Upper lobe of left lung (tissue), 6 donors: ENCODE data around the gene LRG1. TPM values are rescaled to one million over a fixed set of nuclear protein-coding genes. Genes with fewer than 3 reads are reported as not detected.

Source experiments
- ATAC-seq, 2 donors: fragments of 200-7000 bp; cut with Tn5 transposase; one replicate each; pipeline ENCODE4 v1.9.1; 2022; ENCODE audit warnings: mild to moderate bottlenecking in 2 of 2, moderate library complexity in 2 of 2; ENCODE audit not compliant: low FRiP score in 2 of 2
- DNase-seq, 2 donors: peaks; one replicate each; pipeline ENCODE4 v3.0.0-alpha.2; 2019 to 2020
- H3K27ac ChIP-seq, 4 donors: fragments of 200-600 bp; sonication (generic); one replicate each; pipeline ENCODE4 v1.5.1; 2016 to 2019
- H3K27me3 ChIP-seq, 4 donors: fragments of 200-600 bp; sonication (generic); one replicate each; pipeline ENCODE4 v1.5.1; 2017 to 2019
- H3K36me3 ChIP-seq, 4 donors: fragments of 200-600 bp; sonication (generic); one replicate each; pipeline ENCODE4 v1.5.1; 2016 to 2019
- H3K4me1 ChIP-seq, 4 donors: fragments of 200-600 bp; sonication (generic); one replicate each; pipeline ENCODE4 v1.5.1; 2018 to 2019
- H3K4me3 ChIP-seq, 4 donors: fragments of 200-600 bp; sonication (generic); one replicate each; pipeline ENCODE4 v1.5.1; 2017 to 2019; ENCODE audit warnings: mild to moderate bottlenecking in 2 of 4, moderate library complexity in 1 of 4
- H3K9me3 ChIP-seq, 4 donors: fragments of 200-600 bp; sonication (generic); one replicate each; pipeline ENCODE4 v1.5.1; 2018 to 2019
- EP300 ChIP-seq, 4 donors: sonication (generic); formaldehyde crosslinking; IDR thresholded peaks; one replicate each; pipeline ENCODE4 v1.5.1; 2017; ENCODE audit warnings: antibody characterized with exemption in 4 of 4, control low read depth in 2 of 4
- POLR2A ChIP-seq, 4 donors: fragments of 450-650 bp; IDR thresholded peaks; one replicate each; pipeline ENCODE4 v1.5.1; 2016 to 2017; ENCODE audit warnings: antibody characterized with exemption in 4 of 4, mild to moderate bottlenecking in 2 of 4
- POLR2AphosphoS5 ChIP-seq, 2 donors: sonication (generic); formaldehyde crosslinking; IDR thresholded peaks; one replicate each; pipeline ENCODE4 v1.5.1; 2017; ENCODE audit warnings: antibody characterized with exemption in 2 of 2
- WGBS, 2 donors: methylation state at CpG; one replicate each; pipeline ENCODE4 v1.1.5; 2017 to 2018; 5-methylcytosine and 5-hydroxymethylcytosine counted together
- total RNA-seq, 6 donors: library from RNA; depleted of rRNA in 4 of 6; stranded (reverse); fragments of >200 nt in 4 of 6; gene quantifications; one replicate each; pipeline versions ENCODE4 v1.1.0 to v1.2.1, GENCODE V29; 2016 to 2021
- TF ChIP-seq, protein P1 (sequence below), 6 experiments: fragments of 450-650 bp in 4 of 6; fragments of 200-600 bp in 2 of 6; sonication (generic) in 2 of 6; IDR thresholded peaks; one replicate each; pipeline ENCODE4 v1.5.1; 2016 to 2019; ENCODE audit warnings: antibody characterized with exemption in 6 of 6
- donor health status: DM: no; HTN: no; CAD: no; lungs with moderate emphysema.
- donor health status: DM: no; HTN: yes; CAD: no; lungs with severe emphysema.

LRG1 gene
- total RNA-seq, 6 donors from 2014 or later = 7.3 to 19.9 (median 12.2) TPM

DNA sequence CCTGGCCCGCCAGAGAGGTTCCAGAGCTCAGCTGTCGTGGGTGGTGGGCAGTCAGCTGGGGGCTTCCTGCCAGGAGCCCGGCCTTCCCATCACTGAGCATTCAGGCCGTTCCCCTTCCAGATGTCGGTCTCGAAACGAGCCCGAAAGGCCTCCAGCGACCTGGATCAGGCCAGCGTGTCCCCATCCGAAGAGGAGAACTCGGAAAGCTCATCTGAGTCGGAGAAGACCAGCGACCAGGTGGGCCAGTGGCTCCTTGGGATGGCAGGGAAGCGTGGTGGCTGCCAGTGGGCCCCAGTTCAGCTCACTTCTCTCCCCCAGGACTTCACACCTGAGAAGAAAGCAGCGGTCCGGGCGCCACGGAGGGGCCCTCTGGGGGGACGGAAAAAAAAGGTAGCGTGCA lies 48.4 kb downstream of the LRG1 start:
- Histone ChIP-seq H3K36me3 (peaks cover 26 to 82% (median 60%) of the 10 kb centered on the region in 4 donors), H3K27me3 (no peaks in the 10 kb centered on the region), H3K27ac (no peak overlapping the region), H3K9me3 (no peaks in the 10 kb centered on the region), H3K4me3 (no peak overlapping the region), H3K4me1 (no peaks in the 10 kb centered on the region)
- ATAC-seq (no peak), DNase-seq (no peak)
- TF ChIP-seq, protein P1, sequence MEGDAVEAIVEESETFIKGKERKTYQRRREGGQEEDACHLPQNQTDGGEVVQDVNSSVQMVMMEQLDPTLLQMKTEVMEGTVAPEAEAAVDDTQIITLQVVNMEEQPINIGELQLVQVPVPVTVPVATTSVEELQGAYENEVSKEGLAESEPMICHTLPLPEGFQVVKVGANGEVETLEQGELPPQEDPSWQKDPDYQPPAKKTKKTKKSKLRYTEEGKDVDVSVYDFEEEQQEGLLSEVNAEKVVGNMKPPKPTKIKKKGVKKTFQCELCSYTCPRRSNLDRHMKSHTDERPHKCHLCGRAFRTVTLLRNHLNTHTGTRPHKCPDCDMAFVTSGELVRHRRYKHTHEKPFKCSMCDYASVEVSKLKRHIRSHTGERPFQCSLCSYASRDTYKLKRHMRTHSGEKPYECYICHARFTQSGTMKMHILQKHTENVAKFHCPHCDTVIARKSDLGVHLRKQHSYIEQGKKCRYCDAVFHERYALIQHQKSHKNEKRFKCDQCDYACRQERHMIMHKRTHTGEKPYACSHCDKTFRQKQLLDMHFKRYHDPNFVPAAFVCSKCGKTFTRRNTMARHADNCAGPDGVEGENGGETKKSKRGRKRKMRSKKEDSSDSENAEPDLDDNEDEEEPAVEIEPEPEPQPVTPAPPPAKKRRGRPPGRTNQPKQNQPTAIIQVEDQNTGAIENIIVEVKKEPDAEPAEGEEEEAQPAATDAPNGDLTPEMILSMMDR (IDR thresholded peaks at IDR 0.05) = no peak
- no peak for TF ChIP-seq POLR2A (IDR thresholded peaks at IDR 0.05)
- no peak for TF ChIP-seq EP300 (IDR thresholded peaks at IDR 0.05)
- no peak for TF ChIP-seq POLR2AphosphoS5 (IDR thresholded peaks at IDR 0.05)
- WGBS, 2 donors = 98 to 100% methylated on average over 9 to 21 of the region's 21 CpGs

DNA sequence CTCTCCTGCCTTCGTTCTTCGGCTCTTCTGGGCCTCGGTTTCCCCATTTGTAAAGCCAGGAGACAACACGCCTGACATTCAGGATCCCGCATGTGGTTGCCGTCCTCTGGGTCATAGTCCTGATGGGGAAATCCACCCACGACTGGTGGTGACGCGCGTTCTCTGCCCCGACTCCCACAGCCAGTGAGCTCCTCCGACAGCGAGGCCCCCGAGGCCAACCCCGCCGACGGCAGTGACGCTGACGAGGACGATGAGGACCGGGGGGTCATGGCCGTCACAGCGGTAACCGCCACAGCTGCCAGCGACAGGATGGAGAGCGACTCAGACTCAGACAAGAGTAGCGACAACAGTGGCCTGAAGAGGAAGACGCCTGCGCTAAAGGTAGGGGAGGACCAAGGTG lies 51.3 kb downstream of the LRG1 start:
- H3K27ac ChIP-seq = no peak overlapping the region
- no peaks in the 10 kb centered on the region for H3K9me3 ChIP-seq
- no peak overlapping the region for H3K4me3 ChIP-seq
- H3K4me1 ChIP-seq = no peaks in the 10 kb centered on the region
- ATAC-seq (no peak), DNase-seq (no peak)
- H3K27me3 ChIP-seq = no peaks in the 10 kb centered on the region
- peaks cover 11 to 67% (median 38%) of the 10 kb centered on the region in 4 donors for H3K36me3 ChIP-seq
- TF ChIP-seq POLR2A (IDR thresholded peaks at IDR 0.05) (no peak), EP300 (IDR thresholded peaks at IDR 0.05) (no peak)
- TF ChIP-seq, protein P1 (IDR thresholded peaks at IDR 0.05) = no peak
- 93 to 94% methylated on average over 29 of the region's 29 CpGs for WGBS, 2 donors

DNA sequence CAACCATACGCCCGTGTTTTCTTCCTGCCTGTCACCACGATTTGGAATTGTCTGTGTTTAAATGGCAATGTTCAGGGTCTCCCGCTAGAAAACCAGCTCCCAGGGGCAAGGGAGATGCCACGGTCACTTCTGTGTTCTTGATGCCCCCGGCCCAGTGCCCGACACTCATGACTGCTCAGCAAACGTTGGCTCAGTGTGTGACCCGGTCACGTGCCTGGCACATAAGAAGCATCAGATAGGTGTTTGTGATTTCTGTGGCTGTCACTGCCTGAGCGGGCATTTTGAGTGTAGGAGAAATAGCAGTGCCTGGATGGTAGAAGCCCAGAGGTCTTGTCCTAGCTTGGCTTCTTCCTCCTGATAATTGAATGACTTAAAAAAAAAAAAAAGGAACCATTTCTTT lies 52.3 kb downstream of the LRG1 start:
- no peaks in the 10 kb centered on the region for H3K9me3 ChIP-seq
- no peak for TF ChIP-seq EP300 (IDR thresholded peaks at IDR 0.05)
- TF ChIP-seq POLR2AphosphoS5 (IDR thresholded peaks at IDR 0.05) = no peak
- TF ChIP-seq, protein P1 (IDR thresholded peaks at IDR 0.05) = no peak
- no peak for TF ChIP-seq POLR2A (IDR thresholded peaks at IDR 0.05)
- DNase-seq (no peak), ATAC-seq (no peak)
- 85 to 87% methylated on average over 11 of the region's 11 CpGs for WGBS, 2 donors
- no peaks in the 10 kb centered on the region for H3K4me1 ChIP-seq
- H3K36me3 ChIP-seq = peaks cover 9 to 71% (median 42%) of the 10 kb centered on the region in 4 donors
- no peaks in the 10 kb centered on the region for H3K27me3 ChIP-seq
- H3K27ac ChIP-seq = no peak overlapping the region
- H3K4me3 ChIP-seq = no peak overlapping the region

Other genes starting within 250 kb of the LRG1 start
- gene TMIGD2, start 237.6 kb downstream of the LRG1 start, total RNA-seq = 1 to 10 TPM in 3 of 6 donors, under 1 TPM in 2, not detected in 1; 0.30 to 1.9 (median 1.3) TPM
- 1 to 10 TPM in 2 of 6 donors, under 1 TPM in 4; 0.54 to 2.1 (median 0.82) TPM for gene FSD1, start 235.4 kb downstream of the LRG1 start, total RNA-seq
- gene STAP2, start 201.2 kb downstream of the LRG1 start, total RNA-seq = 10 to 100 TPM; 11.2 to 39.8 (median 14.7) TPM
- gene MPND, start 196.5 kb downstream of the LRG1 start, total RNA-seq = 10 to 100 TPM in 4 of 6 donors, 1 to 10 TPM in 2; 7.7 to 37.1 (median 15.6) TPM
- gene SH3GL1, start 139.5 kb downstream of the LRG1 start, total RNA-seq = 10 to 100 TPM; 27.4 to 60.1 (median 53.8) TPM
- 10 to 100 TPM in 3 of 6 donors, 1 to 10 TPM in 3; 3.3 to 16.8 (median 10.1) TPM for gene CHAF1A, start 137.4 kb downstream of the LRG1 start, total RNA-seq
- gene UBXN6, start 82.2 kb downstream of the LRG1 start, total RNA-seq = 100 to 1,000 TPM in 4 of 6 donors, 10 to 100 TPM in 2; 48.1 to 186 (median 111) TPM
- gene HDGFL2, start 67.7 kb downstream of the LRG1 start, total RNA-seq = 10 to 100 TPM; 23.9 to 71.2 (median 37.6) TPM
- 10 to 100 TPM in 1 of 6 donors, 1 to 10 TPM in 5; 1.8 to 11.5 (median 3.8) TPM for gene PLIN4, start 21.6 kb downstream of the LRG1 start, total RNA-seq
- 10 to 100 TPM; 13.5 to 97.4 (median 23.0) TPM for gene PLIN5, start 4.8 kb downstream of the LRG1 start, total RNA-seq
- gene SEMA6B, start 19.6 kb upstream of the LRG1 start, total RNA-seq = 10 to 100 TPM in 2 of 6 donors, 1 to 10 TPM in 4; 3.4 to 33.1 (median 7.6) TPM
- 10 to 100 TPM in 3 of 6 donors, 1 to 10 TPM in 3; 4.4 to 17.5 (median 11.4) TPM for gene TNFAIP8L1, start 99.5 kb upstream of the LRG1 start, total RNA-seq
- gene MYDGF, start 130.3 kb upstream of the LRG1 start, total RNA-seq = 100 to 1,000 TPM in 1 of 6 donors, 10 to 100 TPM in 4, 1 to 10 TPM in 1; 6.3 to 121 (median 67.1) TPM
- gene DPP9, start 183.8 kb upstream of the LRG1 start, total RNA-seq = 100 to 1,000 TPM in 2 of 6 donors, 10 to 100 TPM in 4; 55.1 to 255 (median 89.0) TPM